Mucosa of rectum (tissue), 2 donors: ENCODE results near the gene MINK1.

Source experiments
- H3K27ac ChIP-seq, 2 donors: one replicate each; pipeline ENCODE4 v1.7.0; 2013; ENCODE audit warnings: inconsistent platforms in 2 of 2, low read depth in 2 of 2, low read length in 2 of 2
- H3K27me3 ChIP-seq, 2 donors: one replicate each; pipeline ENCODE4 v1.7.0; 2013; ENCODE audit warnings: low read length in 2 of 2; ENCODE audit not compliant: control insufficient read depth in 2 of 2, insufficient read depth in 2 of 2
- H3K36me3 ChIP-seq, 2 donors: one replicate each; pipeline ENCODE4 v1.7.0; 2013; ENCODE audit warnings: low read length in 2 of 2; ENCODE audit not compliant: control insufficient read depth in 2 of 2, insufficient read depth in 2 of 2
- H3K4me1 ChIP-seq, 2 donors: one replicate each; pipeline ENCODE4 v1.7.0; 2013; ENCODE audit warnings: low read length in 2 of 2, mild to moderate bottlenecking in 1 of 2; ENCODE audit not compliant: control insufficient read depth in 2 of 2, insufficient read depth in 2 of 2
- H3K4me3 ChIP-seq, 2 donors: one replicate each; pipeline ENCODE4 v1.7.0; 2013; ENCODE audit warnings: low read length in 2 of 2
- H3K9ac ChIP-seq, 2 donors: one replicate each; pipeline ENCODE4 v1.7.0; 2013; ENCODE audit warnings: low read length in 2 of 2, low read depth in 1 of 2, mild to moderate bottlenecking in 1 of 2
- H3K9me3 ChIP-seq, 2 donors: one replicate each; pipeline ENCODE4 v1.7.0; 2013; ENCODE audit warnings: low read length in 2 of 2; ENCODE audit not compliant: control insufficient read depth in 2 of 2
- donor health status: healthy.
- donor health status: Normal muscosa, but diverticular disease.

Gene MINK1

DNA sequence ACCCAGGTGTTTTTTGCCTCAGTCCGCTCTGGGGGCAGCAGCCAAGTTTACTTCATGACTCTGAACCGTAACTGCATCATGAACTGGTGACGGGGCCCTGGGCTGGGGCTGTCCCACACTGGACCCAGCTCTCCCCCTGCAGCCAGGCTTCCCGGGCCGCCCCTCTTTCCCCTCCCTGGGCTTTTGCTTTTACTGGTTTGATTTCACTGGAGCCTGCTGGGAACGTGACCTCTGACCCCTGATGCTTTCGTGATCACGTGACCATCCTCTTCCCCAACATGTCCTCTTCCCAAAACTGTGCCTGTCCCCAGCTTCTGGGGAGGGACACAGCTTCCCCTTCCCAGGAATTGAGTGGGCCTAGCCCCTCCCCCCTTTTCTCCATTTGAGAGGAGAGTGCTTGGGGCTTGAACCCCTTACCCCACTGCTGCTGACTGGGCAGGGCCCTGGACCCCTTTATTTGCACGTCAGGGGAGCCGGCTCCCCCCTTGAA is 64.1 kb downstream of the MINK1 start:
- Histone ChIP-seq H3K9ac (no peak overlapping the region), H3K27me3 (peaks cover 4 to 5% of the 10 kb centered on the region in 2 donors), H3K27ac (no peak overlapping the region), H3K4me1 (peaks cover 15 to 17% of the 10 kb centered on the region in 2 donors), H3K9me3 (no peaks in the 10 kb centered on the region), H3K4me3 (no peak overlapping the region), H3K36me3 (peaks cover 44 to 50% of the 10 kb centered on the region in 2 donors)

DNA sequence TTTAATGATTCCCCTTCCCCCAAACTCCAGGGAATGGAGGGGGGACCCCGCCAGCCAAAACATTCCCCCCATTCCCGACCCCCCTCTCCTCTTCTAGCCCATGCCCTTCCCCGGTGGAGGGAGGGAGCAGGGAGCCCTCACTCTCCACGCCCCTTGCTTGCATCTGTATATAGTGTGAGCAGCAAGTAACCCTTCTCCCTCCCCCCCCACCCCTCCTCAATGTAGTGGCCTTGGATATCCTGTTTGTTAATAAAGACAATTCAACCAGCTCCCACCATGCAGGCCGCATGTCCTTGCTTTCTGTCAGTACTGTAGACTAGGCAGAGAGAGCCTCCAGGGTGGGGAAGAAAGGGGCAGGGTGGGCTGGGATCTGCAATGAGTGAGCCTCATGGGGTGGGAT is 64.6 kb downstream of the MINK1 start:
- H3K9ac ChIP-seq, result no peak overlapping the region
- peaks cover 17 to 21% of the 10 kb centered on the region in 2 donors for H3K4me1 ChIP-seq
- peaks cover 41 to 46% of the 10 kb centered on the region in 2 donors for H3K36me3 ChIP-seq
- peaks cover 4 to 5% of the 10 kb centered on the region in 2 donors for H3K27me3 ChIP-seq
- no peaks in the 10 kb centered on the region for H3K9me3 ChIP-seq
- H3K27ac ChIP-seq, result no peak overlapping the region
- no peak overlapping the region for H3K4me3 ChIP-seq

DNA sequence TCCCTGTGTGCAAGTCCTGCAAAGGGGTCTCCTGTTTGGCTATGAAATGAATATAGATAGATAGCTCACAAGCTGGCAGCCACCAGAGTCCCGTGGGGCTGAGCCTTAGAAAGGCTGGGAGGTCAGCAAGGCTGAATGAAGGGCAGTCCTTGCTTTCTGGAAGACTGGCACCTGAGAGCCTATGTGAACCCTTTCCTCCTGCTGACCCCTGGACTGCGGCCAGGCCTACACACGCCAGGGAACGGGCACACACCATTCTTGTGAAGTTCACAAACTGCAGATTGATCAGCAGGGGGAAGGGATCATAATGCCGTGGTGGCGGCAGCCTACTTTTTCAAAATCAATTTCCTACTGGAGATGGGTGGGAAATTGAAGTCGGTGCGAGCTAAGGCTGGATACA is 65.2 kb downstream of the MINK1 start:
- Histone ChIP-seq H3K4me1 (peaks cover 18 to 27% of the 10 kb centered on the region in 2 donors), H3K36me3 (peaks cover 36 to 40% of the 10 kb centered on the region in 2 donors), H3K27ac (no peak overlapping the region), H3K4me3 (peak overlapping the region in 1 of 2 donors; percentile 7), H3K9me3 (no peaks in the 10 kb centered on the region), H3K9ac (no peak overlapping the region), H3K27me3 (peaks cover 4 to 5% of the 10 kb centered on the region in 2 donors)

DNA sequence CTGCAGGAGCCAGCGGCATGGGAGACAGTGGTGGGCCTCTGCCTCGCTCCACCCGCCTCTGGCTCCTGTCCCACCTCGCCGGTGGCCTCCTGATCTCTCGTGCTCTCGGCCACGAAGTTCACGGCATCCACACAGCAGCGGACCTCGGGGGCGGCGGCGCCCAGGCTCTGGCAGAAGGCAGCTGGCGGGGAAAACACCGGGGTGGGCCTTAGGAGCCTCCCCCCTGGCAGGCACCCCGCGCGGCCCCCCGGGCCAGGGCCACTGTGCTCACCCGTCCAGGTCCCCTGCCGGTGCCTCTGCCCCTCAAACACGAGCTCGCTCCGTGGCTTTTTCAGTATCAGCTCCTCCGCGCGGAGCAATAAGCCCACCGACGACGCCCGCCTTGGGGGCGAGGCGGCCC is 65.8 kb downstream of the MINK1 start:
- Histone ChIP-seq H3K9ac (peak overlapping the region; percentile 28 to 72), H3K27ac (no peak overlapping the region), H3K4me3 (peak overlapping the region; percentile 69 to 80), H3K4me1 (peaks cover 21 to 29% of the 10 kb centered on the region in 2 donors), H3K36me3 (peaks cover 30 to 34% of the 10 kb centered on the region in 2 donors), H3K27me3 (peaks cover 4 to 5% of the 10 kb centered on the region in 2 donors), H3K9me3 (no peaks in the 10 kb centered on the region)

DNA sequence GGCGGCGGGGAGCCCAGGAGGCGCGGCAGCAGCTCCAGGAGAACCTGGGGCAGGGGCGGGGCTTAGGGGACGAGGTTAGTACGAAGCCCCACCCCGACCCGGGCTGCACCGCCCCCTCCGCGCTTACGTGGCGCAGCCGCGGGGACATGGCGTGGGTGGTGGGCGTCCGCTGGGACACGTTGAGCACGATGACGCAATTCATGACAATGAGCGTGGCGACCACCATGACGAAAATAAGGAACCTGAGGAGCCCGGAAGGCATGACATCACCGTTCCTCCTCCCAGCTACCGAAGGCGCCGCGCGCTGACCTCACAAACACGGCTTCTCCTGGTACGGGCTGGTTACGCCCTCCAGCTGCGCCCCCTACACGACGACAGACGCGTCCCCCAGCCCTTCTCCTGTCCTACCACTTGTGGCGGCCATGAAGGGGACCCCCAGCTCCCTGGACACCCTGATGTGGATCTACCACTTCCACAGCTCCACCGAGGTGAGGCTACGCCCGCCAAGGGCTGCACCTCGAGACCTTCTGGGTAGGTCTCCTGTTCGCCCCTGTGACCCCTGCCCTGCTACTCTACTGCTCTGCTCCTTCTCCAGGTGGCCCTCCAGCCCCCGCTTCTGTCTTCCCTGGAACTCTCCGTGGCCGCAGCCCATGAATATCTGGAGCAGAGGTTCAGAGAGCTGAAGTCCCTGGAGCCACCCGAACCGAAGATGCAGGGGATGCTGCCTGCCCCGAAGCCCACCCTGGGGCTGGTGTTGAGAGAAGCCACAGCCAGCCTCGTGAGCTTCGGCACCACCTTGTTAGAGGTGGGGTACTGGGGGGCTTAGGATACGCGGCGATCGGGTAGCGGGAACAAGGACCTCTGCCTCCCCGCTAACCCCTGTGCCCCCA is 66.4 kb downstream of the MINK1 start, which contains the start of gene C17orf107:
Gene C17orf107 (plus strand): TSS at position 196 of the 890 bp plus-strand sequence. CDS start 227 bp downstream, at position 423.
- Histone ChIP-seq H3K9me3 (no peaks in the 10 kb centered on the region), H3K36me3 (peaks cover 23 to 28% of the 10 kb centered on the region in 2 donors), H3K4me3 (peak within 1 kb of the TSS; percentile 69 to 80), H3K27ac (peak within 1 kb of the TSS in 1 of 2 donors; percentile 1), H3K27me3 (peaks cover 4 to 9% of the 10 kb centered on the region in 2 donors), H3K9ac (peak within 1 kb of the TSS; percentile 72 to 74), H3K4me1 (peaks cover 21 to 29% of the 10 kb centered on the region in 2 donors)

DNA sequence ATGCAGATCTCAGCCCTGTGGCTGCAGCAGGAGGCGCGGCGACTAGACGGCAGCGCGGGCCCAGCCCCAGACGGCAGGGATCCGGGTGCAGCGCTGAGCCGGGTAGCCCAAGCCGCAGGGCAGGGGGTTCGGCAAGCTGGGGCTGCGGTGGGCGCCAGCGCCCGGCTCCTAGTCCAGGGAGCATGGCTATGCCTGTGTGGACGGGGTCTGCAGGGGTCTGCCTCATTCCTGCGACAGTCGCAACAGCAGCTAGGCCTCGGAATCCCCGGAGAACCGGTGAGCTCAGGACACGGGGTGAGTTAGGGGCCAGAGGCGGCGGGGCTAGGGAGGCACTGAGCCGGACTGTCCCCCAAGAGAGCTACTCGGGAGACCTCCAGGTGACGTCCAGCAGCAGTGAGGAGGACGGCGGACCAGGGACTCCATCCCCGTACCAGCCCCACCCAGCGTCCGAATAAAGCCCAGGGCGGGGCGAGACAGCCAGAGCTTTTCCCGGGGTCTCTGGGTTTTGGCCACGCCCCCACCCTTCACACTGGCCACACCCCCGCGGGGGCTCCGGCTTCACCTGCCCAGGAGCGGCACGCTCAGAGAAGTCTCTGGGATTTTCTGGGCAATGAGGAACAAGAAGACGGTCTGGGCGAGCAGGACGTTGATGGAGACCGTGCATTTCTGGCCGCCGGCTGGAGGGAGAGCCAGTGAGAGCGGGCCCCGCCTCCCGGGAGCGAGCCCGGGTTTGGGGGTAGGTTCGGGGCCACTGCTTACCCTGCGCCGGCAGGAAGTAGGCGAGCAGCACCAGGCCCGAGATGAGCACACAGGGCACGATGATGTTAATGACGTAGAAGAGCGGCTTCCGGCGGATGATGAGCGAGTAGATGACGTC is 67.3 kb downstream of the MINK1 start:
- no peak overlapping the region for H3K9ac ChIP-seq
- peak overlapping the region; percentile 69 to 80 for H3K4me3 ChIP-seq
- no peaks in the 10 kb centered on the region for H3K9me3 ChIP-seq
- H3K36me3 ChIP-seq, result peaks cover 15 to 19% of the 10 kb centered on the region in 2 donors
- peaks cover 4 to 13% of the 10 kb centered on the region in 2 donors for H3K27me3 ChIP-seq
- H3K27ac ChIP-seq, result peak overlapping the region in 1 of 2 donors; percentile 1
- peaks cover 21 to 29% of the 10 kb centered on the region in 2 donors for H3K4me1 ChIP-seq

DNA sequence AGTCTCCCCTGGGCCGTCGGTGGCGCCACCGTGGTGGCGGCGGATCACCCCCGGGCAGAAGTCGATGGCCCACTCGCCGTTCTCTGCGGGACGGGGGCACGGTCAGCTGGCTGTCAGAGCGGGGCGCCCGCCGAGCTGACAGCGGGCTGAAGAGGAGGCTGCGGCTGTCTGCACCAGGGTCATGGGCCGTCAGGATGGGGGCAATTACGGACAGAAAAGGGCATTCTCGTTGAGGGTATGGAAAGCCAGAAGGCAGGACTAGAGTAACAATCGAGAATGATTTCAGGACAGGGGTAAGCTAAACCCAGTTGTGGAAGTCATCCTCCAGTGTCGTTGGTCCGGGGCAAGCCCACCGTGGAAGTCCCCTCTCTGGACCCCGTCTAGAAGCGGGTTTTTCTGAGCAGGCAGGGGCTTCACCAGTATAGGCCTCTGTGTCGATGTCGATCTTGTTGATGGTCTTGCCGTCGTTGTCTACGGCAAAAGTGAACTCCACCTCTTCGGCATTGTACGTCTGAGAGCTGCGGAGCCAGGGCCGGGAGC is 68.0 kb downstream of the MINK1 start:
- H3K27me3 ChIP-seq, result peaks cover 4 to 13% of the 10 kb centered on the region in 2 donors
- H3K36me3 ChIP-seq, result peaks cover 7 to 12% of the 10 kb centered on the region in 2 donors
- no peaks in the 10 kb centered on the region for H3K9me3 ChIP-seq
- H3K9ac ChIP-seq, result no peak overlapping the region
- peaks cover 21 to 29% of the 10 kb centered on the region in 2 donors for H3K4me1 ChIP-seq
- H3K27ac ChIP-seq, result peak overlapping the region in 1 of 2 donors; percentile 1
- H3K4me3 ChIP-seq, result peak overlapping the region in 1 of 2 donors; percentile 80

DNA sequence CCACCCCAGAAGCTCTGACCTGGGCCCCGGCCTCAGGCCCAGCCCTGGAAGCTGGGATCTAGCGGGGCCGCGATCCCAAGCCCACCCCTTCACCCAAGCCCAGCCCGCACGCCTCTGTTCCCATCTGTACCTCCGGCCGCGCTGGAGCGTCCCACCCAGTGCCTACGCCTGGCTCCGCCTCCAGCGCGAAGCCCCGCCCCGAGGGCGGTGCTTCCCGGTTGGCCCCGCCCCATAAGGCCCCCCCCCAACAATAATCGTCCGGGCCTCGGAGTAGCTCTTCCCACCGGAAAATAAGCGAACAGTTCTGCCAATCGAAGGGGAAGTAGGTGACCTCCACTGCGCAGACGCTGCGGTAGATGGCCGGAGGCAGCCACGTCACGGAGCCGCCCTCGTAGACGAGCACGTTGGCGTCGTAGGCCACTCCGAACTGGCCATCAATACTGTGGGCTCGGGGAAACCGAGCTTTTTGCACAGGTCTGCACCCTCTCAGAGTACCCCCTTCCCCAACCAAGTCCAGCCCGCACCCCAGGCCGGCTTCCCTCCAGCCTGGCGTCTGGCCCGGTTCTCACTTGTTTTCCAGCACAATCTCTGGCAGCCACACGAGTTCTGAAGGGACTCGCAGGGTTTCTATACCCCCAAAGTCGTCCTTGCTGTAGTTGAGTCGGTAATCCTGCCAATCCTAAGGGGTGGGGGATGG is 68.7 kb downstream of the MINK1 start:
- H3K9me3 ChIP-seq, result no peaks in the 10 kb centered on the region
- H3K4me3 ChIP-seq, result no peak overlapping the region
- peaks cover 1 to 6% of the 10 kb centered on the region in 2 donors for H3K36me3 ChIP-seq
- peaks cover 4 to 13% of the 10 kb centered on the region in 2 donors for H3K27me3 ChIP-seq
- H3K4me1 ChIP-seq, result peaks cover 21 to 29% of the 10 kb centered on the region in 2 donors
- H3K9ac ChIP-seq, result no peak overlapping the region
- peak overlapping the region in 1 of 2 donors; percentile 43 for H3K27ac ChIP-seq

DNA sequence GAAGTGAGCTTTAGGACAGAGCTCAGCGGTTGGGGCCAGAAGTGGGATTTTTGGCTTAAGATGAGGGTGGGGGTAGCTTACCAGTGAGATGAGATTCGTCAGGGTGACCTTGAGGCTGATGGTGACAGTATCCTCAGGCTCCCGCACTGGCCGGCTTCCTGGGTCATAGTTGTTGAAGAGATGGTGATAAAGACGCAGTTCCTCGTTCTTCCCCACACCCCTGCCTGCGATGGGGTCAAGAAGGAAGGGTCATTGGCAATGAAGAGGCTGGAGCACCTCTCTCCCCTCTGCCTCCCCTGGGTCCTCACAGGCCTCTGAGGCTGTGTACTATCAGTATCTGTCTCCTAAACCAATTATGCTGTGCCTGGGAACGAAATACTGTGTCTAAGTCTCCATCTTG is 69.4 kb downstream of the MINK1 start:
- no peak overlapping the region for H3K9ac ChIP-seq
- H3K27me3 ChIP-seq, result peaks cover 4 to 13% of the 10 kb centered on the region in 2 donors
- H3K27ac ChIP-seq, result peak overlapping the region in 1 of 2 donors; percentile 44
- H3K4me3 ChIP-seq, result no peak overlapping the region
- peaks cover 21 to 29% of the 10 kb centered on the region in 2 donors for H3K4me1 ChIP-seq
- no peaks in the 10 kb centered on the region for H3K9me3 ChIP-seq
- H3K36me3 ChIP-seq, result no peaks in the 10 kb centered on the region
